ENCODE measurements around the gene NFASC.

- TF ChIP-seq CTCF (IDR thresholded peaks at IDR 0.05; ENCODE audit: low read depth, low read length) (no peak), EZH2phosphoT487 (IDR thresholded peaks at IDR 0.05; ENCODE audit: low read depth) (no peak)
Measured at GRCh38 chr1:205053296-205053695, 182.6 kb downstream of the NFASC start.
